GM03348 (cell line): ENCODE data around the gene KDM5B.

Experiments
- DNase-seq: peaks from one replicate; pipeline ENCODE4 v3.0.0; 2012; ENCODE audit warnings: low spot score

The KDM5B gene

GRCh38 chr1:202711949-202712635, 96.1 kb downstream of the KDM5B start:
- no peak for DNase-seq

- peak; percentile 58 for DNase-seq
These were observed 97.9 kb downstream of the KDM5B start, which contains the start of gene SYT2 for GRCh38 chr1:202710070-202711045. TSS of gene SYT2 (minus strand) at chr1:202710454. CDS start at chr1:202605772, 104,682 bp downstream.

GRCh38 chr1:202709276-202710041, 98.8 kb downstream of the KDM5B start:
- no peak for DNase-seq

- no peak for DNase-seq
These were observed 99.6 kb downstream of the KDM5B start for GRCh38 chr1:202708456-202709275.

GRCh38 chr1:202706851-202707250, 101.4 kb downstream of the KDM5B start:
- no peak for DNase-seq

GRCh38 chr1:202704601-202705000, 103.6 kb downstream of the KDM5B start:
- DNase-seq: no peak

GRCh38 chr1:202703191-202703590, 105.0 kb downstream of the KDM5B start:
- DNase-seq: no peak

- no peak for DNase-seq
These were observed 106.1 kb downstream of the KDM5B start for GRCh38 chr1:202702088-202702487.

GRCh38 chr1:202701200-202701599, 107.0 kb downstream of the KDM5B start:
- DNase-seq: no peak

GRCh38 chr1:202700061-202700460, 108.2 kb downstream of the KDM5B start:
- DNase-seq: no peak

- no peak for DNase-seq
These were observed 109.9 kb downstream of the KDM5B start for GRCh38 chr1:202698276-202698675.

GRCh38 chr1:202697038-202697437, 111.2 kb downstream of the KDM5B start:
- DNase-seq: no peak

GRCh38 chr1:202694314-202694713, 113.9 kb downstream of the KDM5B start:
- DNase-seq: no peak

- DNase-seq: peak; percentile 87
These were observed 115.2 kb downstream of the KDM5B start for GRCh38 chr1:202692959-202693555.

GRCh38 chr1:202691816-202692215, 116.4 kb downstream of the KDM5B start:
- DNase-seq: no peak

GRCh38 chr1:202689493-202690342, 118.5 kb downstream of the KDM5B start:
- no peak for DNase-seq

- DNase-seq: no peak
These were observed 119.1 kb downstream of the KDM5B start for GRCh38 chr1:202689082-202689481.

- no peak for DNase-seq
These were observed 119.8 kb downstream of the KDM5B start for GRCh38 chr1:202688401-202688800.

GRCh38 chr1:202687798-202688197, 120.4 kb downstream of the KDM5B start:
- no peak for DNase-seq

- DNase-seq: no peak
These were observed 120.9 kb downstream of the KDM5B start for GRCh38 chr1:202687370-202687769.
